Prostate gland (tissue), 2 donors: ENCODE results near the gene FIBCD1.

Experiments
- POLR2A ChIP-seq: fragments of 450-650 bp; IDR thresholded peaks from one replicate; pipeline ENCODE4 v1.6.1; 2016; ENCODE audit warnings: antibody characterized with exemption, mild to moderate bottlenecking
- POLR2AphosphoS5 ChIP-seq: sonication (generic); formaldehyde crosslinking; IDR thresholded peaks from one replicate; pipeline ENCODE4 v1.6.1; 2017; ENCODE audit warnings: antibody characterized with exemption
- TF ChIP-seq, protein P1 (sequence below), 4 experiments: fragments of 200-600 bp in 2 of 4; fragments of 450-650 bp in 2 of 4; sonication (generic) in 2 of 4; IDR thresholded peaks; 1 replicate in 3 of 4; 2 replicates in 1 of 4; pipeline ENCODE4 v1.5.1; 2016 to 2019; ENCODE audit warnings: antibody characterized with exemption in 4 of 4, mild to moderate bottlenecking in 2 of 4, moderate library complexity in 2 of 4

DNA sequence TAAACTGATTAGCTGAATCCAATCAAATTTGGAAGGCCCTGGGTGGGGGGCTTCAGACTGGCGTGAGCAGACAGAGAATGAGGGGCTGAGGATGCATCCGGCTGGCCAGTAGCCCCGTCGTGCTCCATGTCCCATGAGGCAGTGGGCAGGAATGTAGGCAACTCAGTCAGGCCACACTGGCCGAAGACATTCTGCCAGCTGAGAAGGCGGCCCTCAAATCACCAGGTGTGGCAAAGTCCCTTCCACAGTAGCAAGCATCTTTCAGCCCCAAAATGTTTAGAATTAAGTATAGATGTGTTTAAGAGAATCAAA is 44.3 kb upstream of the FIBCD1 start:
- TF ChIP-seq, protein P1, sequence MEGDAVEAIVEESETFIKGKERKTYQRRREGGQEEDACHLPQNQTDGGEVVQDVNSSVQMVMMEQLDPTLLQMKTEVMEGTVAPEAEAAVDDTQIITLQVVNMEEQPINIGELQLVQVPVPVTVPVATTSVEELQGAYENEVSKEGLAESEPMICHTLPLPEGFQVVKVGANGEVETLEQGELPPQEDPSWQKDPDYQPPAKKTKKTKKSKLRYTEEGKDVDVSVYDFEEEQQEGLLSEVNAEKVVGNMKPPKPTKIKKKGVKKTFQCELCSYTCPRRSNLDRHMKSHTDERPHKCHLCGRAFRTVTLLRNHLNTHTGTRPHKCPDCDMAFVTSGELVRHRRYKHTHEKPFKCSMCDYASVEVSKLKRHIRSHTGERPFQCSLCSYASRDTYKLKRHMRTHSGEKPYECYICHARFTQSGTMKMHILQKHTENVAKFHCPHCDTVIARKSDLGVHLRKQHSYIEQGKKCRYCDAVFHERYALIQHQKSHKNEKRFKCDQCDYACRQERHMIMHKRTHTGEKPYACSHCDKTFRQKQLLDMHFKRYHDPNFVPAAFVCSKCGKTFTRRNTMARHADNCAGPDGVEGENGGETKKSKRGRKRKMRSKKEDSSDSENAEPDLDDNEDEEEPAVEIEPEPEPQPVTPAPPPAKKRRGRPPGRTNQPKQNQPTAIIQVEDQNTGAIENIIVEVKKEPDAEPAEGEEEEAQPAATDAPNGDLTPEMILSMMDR (IDR thresholded peaks at IDR 0.05) = no peak
- TF ChIP-seq POLR2AphosphoS5 (no peak), POLR2A (no peak)
